T-helper 1 cell treated with Interleukin-12 subunit alpha and Interleukin-12 subunit beta and Interleukin-4 antibody, amounts not matched to agents 30 ng/mL and 1 ng/mL, for 36 hours (primary cell): Measurements from ENCODE around the gene TOPAZ1. TPM values are rescaled to one million over a fixed set of nuclear protein-coding genes. Genes with fewer than 3 reads are reported as not detected.

ENCODE experiments used
- intact Hi-C: fragments of 100-400 bp; cut with micrococcal nuclease; formaldehyde crosslinking; loops from one replicate; pipeline ENCODE4 v1.15.1; 2024
- total RNA-seq: library from RNA; stranded (reverse); gene quantifications from 2 replicates; pipeline ENCODE4 v1.2.3, GENCODE V29; 2022

The TOPAZ1 gene
- total RNA-seq, 1 donor from 2014 or later = not detected

DNA sequence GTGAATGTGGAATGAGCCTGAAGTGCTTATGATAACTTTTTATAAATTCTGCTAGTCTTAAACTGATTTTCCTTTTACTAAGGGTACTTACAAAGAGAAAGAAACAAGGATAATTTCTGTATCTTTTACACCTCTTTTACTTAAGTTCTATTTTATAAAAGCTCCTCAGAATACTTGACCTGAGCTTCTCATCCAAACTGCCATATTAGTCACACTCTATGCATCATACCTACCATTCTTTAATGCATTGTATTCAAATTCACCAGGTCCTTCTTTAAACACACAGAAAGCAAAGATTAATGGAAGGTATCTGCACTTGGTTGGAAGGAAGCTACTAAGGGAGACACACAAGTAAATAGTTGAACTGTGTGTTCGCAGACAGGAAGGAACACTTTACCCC is 1.6 kb upstream of the TOPAZ1 start:
- intact Hi-C loops = no loop called here

- intact Hi-C loops = no loop called here
These were observed 1.0 kb downstream of the TOPAZ1 start for GRCh38 chr3:44242721-44243120.

DNA sequence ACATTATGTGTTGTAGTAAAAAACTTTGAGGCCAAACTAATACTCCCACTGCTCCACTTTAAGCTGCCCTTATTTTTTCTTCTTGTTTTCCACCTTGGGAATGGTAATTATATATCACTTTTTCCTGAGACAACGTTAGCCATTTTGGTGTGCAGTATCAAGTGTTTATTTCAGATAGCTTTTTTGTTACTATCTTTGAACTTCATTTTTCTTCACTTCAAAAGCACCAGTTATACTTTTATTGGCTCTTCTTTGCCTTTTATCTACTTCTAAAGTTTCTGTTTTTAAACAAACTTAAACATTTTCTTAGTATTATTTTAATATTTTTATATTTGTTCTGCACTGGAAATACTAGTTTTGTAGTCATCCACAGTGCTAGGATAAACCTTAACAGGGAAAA is 6.5 kb downstream of the TOPAZ1 start:
- intact Hi-C loops = no loop called here

GRCh38 chr3:44252332-44252959 is 10.8 kb downstream of the TOPAZ1 start:
- intact Hi-C loops = no loop called here

- intact Hi-C loops = no loop called here
These were observed 17.7 kb downstream of the TOPAZ1 start for GRCh38 chr3:44259404-44259803.

DNA sequence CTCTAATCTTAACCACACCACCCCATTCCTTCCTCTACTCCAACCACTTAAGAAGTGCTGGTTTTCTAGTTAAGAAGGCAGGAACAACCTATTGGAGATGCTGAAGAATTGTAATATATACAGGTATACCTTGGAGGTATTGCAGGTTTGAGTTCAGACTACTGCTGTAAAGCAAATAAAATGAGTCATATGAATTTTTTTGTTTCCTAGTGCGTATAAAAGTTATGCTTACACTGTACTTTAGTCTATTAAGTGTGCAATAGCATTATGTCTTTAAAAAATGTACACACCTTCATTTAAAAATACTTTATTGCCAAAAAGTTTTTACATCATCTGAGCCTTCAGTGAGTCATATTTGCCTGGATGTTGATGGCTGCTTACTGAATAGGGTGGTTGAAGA is 22.5 kb downstream of the TOPAZ1 start:
- intact Hi-C loops = no loop called here

- intact Hi-C loops = no loop called here
These were observed 24.1 kb downstream of the TOPAZ1 start for GRCh38 chr3:44265815-44266214.

DNA sequence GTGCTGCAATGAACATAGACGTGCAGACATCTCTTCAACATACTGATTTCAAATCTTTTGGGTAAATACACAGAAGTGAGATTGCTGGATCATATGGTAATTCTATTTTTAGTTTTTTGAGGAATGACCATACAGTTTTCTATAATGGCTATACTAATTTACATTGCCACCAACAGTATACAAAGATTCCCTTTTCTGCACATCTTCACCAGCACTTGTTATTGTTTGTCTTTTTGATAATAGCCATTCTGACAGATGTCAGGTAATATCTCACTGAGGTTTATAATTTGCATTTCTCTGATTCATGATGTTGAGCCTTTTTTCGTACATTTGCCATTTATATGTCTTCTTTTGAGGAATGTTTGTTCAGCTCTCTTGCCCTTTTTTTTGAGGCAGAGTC is 30.5 kb downstream of the TOPAZ1 start:
- intact Hi-C loops = no loop called here

- intact Hi-C loops = no loop called here
These were observed 36.2 kb downstream of the TOPAZ1 start for GRCh38 chr3:44277925-44278324.

DNA sequence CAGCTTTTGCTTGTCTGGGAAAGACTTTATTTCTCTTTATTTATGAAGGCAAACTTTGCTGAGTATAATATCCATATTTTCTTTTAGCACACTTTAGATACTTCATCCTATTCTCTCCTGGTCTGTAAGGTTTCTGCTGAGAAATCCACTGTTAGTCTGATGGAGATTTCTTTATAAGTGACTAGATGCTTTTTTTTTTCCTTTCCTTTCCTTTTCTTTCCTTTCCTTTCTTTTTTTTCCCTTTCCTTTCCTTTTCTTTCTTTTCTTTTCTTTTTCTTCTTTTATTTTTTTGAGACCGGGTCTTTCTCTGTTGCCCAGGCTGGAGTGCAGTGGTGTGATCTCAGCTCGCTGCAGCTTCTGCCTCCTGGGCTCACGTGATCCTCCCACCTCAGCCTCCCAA is 38.4 kb downstream of the TOPAZ1 start:
- intact Hi-C loops = no loop called here

DNA sequence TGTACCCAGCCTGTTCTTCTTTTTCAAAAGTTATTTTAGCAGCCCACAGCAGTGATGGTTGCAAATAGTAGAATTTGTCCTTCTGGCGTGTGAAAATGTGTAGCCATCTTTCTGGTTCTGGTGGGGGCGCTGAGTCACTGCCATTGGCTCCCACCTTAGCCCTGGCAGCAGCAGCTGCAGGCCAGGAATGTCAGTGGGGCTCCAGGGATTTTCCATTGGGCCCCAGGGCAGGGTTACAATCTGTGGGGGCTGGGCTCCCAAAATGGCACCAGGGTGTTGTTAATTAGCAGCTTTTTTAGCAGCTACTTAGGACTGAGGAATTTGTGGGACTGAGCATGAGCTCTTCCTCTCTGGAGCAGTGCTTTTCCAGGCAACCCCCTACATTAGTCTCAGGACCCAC is 38.9 kb downstream of the TOPAZ1 start:
- intact Hi-C loops = no loop called here

- intact Hi-C loops = no loop called here
These were observed 43.3 kb downstream of the TOPAZ1 start for GRCh38 chr3:44284949-44285348.

DNA sequence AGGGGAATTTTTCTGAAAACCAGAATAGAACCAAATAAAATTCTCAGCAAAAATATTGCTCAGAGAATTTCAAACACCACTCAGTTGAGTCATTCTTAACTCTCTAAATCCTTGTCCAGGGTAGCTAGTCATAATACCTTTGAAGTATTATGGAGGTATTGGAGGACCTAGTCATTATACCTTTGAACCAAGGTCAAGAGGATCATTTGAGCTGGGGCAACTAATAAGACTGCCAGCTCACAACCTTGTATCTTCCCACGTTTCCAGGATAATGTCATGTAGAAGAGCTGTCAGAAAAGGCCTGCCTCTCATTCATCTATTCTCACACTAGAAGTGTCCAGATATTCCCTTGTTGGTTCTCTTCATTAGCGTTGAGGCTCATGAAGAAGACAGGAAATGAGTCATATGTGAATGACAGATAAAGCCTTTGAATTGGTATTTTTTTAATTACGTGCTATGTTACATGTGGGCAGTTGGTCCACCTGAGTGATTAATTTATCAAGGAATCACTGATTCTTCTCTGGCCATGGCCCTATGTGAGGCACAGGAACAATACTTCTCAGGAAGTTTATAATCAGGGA is 48.3 kb downstream of the TOPAZ1 start:
- intact Hi-C loops = no loop called here

GRCh38 chr3:44292276-44292675 is 50.6 kb downstream of the TOPAZ1 start:
- intact Hi-C loops = no loop called here

- intact Hi-C loops = no loop called here
These were observed 51.3 kb downstream of the TOPAZ1 start for GRCh38 chr3:44292947-44293346.

DNA sequence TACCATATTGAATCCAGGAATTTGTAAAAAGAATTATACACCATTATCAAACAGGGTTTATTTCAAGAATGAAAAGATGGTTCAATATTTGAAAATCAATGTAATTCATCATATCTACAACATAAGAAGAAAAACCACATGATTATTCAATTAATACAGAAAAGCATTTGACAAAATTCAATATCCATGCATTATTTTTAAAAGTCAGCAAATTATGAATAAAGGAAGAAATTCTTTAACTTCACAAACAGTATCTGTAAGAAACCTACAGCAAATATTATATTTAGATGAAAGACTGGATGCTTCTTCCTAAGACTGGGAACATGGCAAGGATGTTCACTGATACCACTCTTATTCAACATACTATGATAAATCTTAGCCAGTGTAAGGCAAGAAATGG is 55.6 kb downstream of the TOPAZ1 start:
- intact Hi-C loops = no loop called here

- intact Hi-C loops = no loop called here
These were observed 60.1 kb downstream of the TOPAZ1 start for GRCh38 chr3:44301746-44302145.

DNA sequence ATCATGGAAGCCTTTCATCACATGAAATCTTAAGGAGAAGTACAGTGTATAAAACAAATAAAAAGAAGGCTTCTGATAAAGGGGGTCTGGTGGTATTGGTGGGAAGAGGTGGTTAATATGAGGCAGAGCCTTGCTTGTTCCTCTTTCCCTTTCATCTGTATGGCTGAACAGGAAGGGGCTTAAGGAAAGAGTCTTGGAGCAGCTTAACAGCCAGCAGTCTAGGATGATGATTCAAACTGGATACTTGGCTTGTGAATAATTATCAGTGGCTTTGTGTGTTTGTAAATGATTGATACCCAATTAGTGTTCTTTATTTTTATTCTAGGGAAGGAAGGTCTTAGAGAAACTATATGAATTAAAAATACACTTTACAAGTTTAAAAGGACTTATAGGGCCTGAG is 67.8 kb downstream of the TOPAZ1 start:
- intact Hi-C loops = no loop called here

DNA sequence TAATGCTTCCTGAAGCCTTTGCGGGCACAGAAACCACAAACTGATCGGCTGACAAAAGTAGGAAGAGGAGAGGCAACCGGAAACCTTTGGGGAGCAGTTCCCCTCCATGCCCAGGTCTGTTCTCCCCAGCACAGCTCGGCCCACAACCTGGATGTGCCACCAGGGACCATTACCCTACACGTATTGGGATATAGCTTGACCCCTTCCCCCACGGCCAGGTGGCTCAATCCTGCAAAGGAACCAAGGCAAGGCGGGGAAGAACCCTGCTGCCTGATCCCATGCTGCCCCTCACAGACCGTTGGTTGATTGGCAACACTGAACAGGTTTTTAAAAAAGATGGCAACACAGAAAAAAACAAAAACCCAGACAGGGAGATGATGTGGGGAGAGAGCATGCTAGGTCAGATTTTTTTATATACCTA is 77.2 kb downstream of the TOPAZ1 start:
- intact Hi-C loops = no loop called here

- intact Hi-C loops = no loop called here
These were observed 79.6 kb downstream of the TOPAZ1 start for GRCh38 chr3:44321335-44321734.

- intact Hi-C loops = loop anchor here (1.0 kb wide), 6 partner anchors 15 to 591 kb away; partner anchors contain the start of gene TCAIM
These were observed 81.8 kb downstream of the TOPAZ1 start for GRCh38 chr3:44323341-44323955.

GRCh38 chr3:44324584-44324983 is 82.9 kb downstream of the TOPAZ1 start:
- intact Hi-C loops = no loop called here

GRCh38 chr3:44326019-44326418 is 84.3 kb downstream of the TOPAZ1 start:
- intact Hi-C loops = no loop called here
